ENCODE measurements around the gene SH3RF2.
"Not testable (repeated sequence)": the region's sequence is repeated elsewhere in the genome, so short reads cannot be mapped to it uniquely, and the experiment has no call there.

Gene SH3RF2

DNA sequence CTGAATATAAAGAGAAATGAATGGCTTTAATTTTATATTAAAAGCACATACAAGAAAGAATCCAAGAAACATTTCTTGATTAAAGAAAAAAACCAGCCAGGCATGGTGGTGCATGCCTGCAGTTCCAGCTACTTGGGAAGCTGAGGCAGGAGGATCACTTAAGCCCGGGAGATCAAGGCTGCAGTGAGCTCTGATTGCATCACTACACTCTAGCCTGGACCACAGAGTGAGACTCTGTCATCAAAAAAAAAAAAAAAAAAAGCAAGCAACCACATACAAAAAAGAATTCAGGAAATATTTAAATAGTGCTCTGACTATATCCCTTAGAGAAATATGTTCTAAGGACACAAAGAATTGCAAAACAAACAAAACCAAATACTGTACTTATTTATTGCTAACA, 171.5 kb downstream of the SH3RF2 start:
- H3K4me2 ChIP-seq (ENCODE audit: low read depth, low read length), result no peak overlapping the region
- DNase-seq, result no peak
- no peak overlapping the region for H2AFZ ChIP-seq (ENCODE audit: low read length)
- H3K4me3 ChIP-seq (ENCODE audit: low read length), result no peak overlapping the region
- H3K36me3 ChIP-seq (replicated peaks; ENCODE audit: insufficient read depth, low read length), result no peaks in the 10 kb centered on the region
- H3K9me2 ChIP-seq (replicated peaks; ENCODE audit: insufficient read depth, low read length), result no peaks in the 10 kb centered on the region
- peaks cover 5% of the 10 kb centered on the region; the same call in 1 of the 2 replicates for H3F3A ChIP-seq (ENCODE audit: insufficient read depth, low read length)
- no peaks in the 10 kb centered on the region for H3K27me3 ChIP-seq (replicated peaks; ENCODE audit: insufficient read depth, low read length)
- no peaks in the 10 kb centered on the region for H3K9me3 ChIP-seq (replicated peaks; ENCODE audit: insufficient read depth, low read length)
- no peak overlapping the region for H3K9ac ChIP-seq (ENCODE audit: low read length)
- TF ChIP-seq EZH2 (optimal IDR thresholded peaks at IDR 0.05; ENCODE audit: low read depth, low read length) (no peak), EZH2phosphoT487 (IDR thresholded peaks at IDR 0.05; ENCODE audit: low read length) (no peak)
- TF ChIP-seq, protein P1, sequence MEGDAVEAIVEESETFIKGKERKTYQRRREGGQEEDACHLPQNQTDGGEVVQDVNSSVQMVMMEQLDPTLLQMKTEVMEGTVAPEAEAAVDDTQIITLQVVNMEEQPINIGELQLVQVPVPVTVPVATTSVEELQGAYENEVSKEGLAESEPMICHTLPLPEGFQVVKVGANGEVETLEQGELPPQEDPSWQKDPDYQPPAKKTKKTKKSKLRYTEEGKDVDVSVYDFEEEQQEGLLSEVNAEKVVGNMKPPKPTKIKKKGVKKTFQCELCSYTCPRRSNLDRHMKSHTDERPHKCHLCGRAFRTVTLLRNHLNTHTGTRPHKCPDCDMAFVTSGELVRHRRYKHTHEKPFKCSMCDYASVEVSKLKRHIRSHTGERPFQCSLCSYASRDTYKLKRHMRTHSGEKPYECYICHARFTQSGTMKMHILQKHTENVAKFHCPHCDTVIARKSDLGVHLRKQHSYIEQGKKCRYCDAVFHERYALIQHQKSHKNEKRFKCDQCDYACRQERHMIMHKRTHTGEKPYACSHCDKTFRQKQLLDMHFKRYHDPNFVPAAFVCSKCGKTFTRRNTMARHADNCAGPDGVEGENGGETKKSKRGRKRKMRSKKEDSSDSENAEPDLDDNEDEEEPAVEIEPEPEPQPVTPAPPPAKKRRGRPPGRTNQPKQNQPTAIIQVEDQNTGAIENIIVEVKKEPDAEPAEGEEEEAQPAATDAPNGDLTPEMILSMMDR (IDR thresholded peaks at IDR 0.05; ENCODE audit: low read length), result no peak
- no peaks in the 10 kb centered on the region for H4K20me1 ChIP-seq (ENCODE audit: insufficient read depth, low read length)
- no peak overlapping the region for H3K27ac ChIP-seq (ENCODE audit: low read length)
- no peaks in the 10 kb centered on the region for H3K79me2 ChIP-seq (ENCODE audit: low read length)
- peaks cover 19% of the 10 kb centered on the region for H3K4me1 ChIP-seq (ENCODE audit: low read length)

DNA sequence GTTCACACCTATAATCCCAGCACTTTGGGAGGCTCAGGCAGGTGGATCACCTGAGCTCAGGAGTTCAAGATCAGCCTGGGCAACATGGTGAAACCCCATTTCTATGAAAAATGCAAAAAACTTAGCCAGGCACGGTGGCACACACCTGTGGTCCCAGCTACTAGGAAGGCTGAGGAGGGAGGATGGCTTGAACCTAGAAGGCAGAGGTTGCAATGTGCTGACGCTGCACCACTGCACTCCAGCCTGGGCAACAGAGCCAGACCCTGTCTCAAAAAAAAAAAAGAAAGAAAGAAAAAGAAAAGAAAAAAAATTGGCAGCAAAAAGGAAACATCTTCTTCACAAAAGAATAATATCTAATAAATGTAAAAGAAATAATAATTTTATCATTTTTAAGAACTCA, 172.5 kb downstream of the SH3RF2 start:
- not testable (repeated sequence) for H3K79me2 ChIP-seq (ENCODE audit: low read length); H2AFZ ChIP-seq (ENCODE audit: low read length); H4K20me1 ChIP-seq (ENCODE audit: insufficient read depth, low read length); H3K36me3 ChIP-seq (replicated peaks; ENCODE audit: insufficient read depth, low read length); DNase-seq; H3K9ac ChIP-seq (ENCODE audit: low read length); H3K4me2 ChIP-seq (ENCODE audit: low read depth, low read length); H3F3A ChIP-seq (ENCODE audit: insufficient read depth, low read length); H3K27me3 ChIP-seq (replicated peaks; ENCODE audit: insufficient read depth, low read length); H3K27ac ChIP-seq (ENCODE audit: low read length); H3K4me3 ChIP-seq (ENCODE audit: low read length); H3K9me2 ChIP-seq (replicated peaks; ENCODE audit: insufficient read depth, low read length); H3K9me3 ChIP-seq (replicated peaks; ENCODE audit: insufficient read depth, low read length)
- H3K4me1 ChIP-seq (ENCODE audit: low read length), result peaks cover 19% of the 10 kb centered on the region

DNA sequence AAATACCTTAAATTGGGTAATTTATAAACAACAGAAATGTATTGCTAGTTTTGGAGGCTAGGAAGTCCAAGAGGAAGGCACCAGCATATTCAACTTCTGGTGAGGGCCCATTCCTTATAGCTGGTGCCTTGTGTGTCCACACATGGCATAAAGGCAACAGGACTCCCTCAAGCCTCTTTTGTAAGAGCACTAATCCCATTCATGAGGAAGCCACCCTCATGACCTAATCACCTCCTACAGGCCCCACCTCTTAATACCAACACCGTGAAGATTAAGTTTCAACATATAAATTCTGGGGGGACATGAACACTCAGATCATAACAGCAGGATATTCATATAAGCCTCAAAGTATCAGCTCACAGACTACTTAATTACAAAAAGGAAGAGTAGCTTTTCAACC, 173.0 kb downstream of the SH3RF2 start:
- DNase-seq, result no peak
- no peaks in the 10 kb centered on the region for H3K9me2 ChIP-seq (replicated peaks; ENCODE audit: insufficient read depth, low read length)
- peaks cover 19% of the 10 kb centered on the region for H3K4me1 ChIP-seq (ENCODE audit: low read length)
- peaks cover 5% of the 10 kb centered on the region; the same call in 1 of the 2 replicates for H3F3A ChIP-seq (ENCODE audit: insufficient read depth, low read length)
- no peak overlapping the region for H3K4me3 ChIP-seq (ENCODE audit: low read length)
- H3K9ac ChIP-seq (ENCODE audit: low read length), result no peak overlapping the region
- TF ChIP-seq EZH2 (optimal IDR thresholded peaks at IDR 0.05; ENCODE audit: low read depth, low read length) (no peak), EZH2phosphoT487 (IDR thresholded peaks at IDR 0.05; ENCODE audit: low read length) (no peak)
- TF ChIP-seq, protein P1 (IDR thresholded peaks at IDR 0.05; ENCODE audit: low read length), result no peak
- H2AFZ ChIP-seq (ENCODE audit: low read length), result no peak overlapping the region
- no peak overlapping the region for H3K4me2 ChIP-seq (ENCODE audit: low read depth, low read length)
- no peak overlapping the region for H3K27ac ChIP-seq (ENCODE audit: low read length)
- no peaks in the 10 kb centered on the region for H3K27me3 ChIP-seq (replicated peaks; ENCODE audit: insufficient read depth, low read length)
- no peaks in the 10 kb centered on the region; the same call in 1 of the 2 replicates for H3K36me3 ChIP-seq (replicated peaks; ENCODE audit: insufficient read depth, low read length)
- H4K20me1 ChIP-seq (ENCODE audit: insufficient read depth, low read length), result no peaks in the 10 kb centered on the region
- no peaks in the 10 kb centered on the region for H3K9me3 ChIP-seq (replicated peaks; ENCODE audit: insufficient read depth, low read length)
- H3K79me2 ChIP-seq (ENCODE audit: low read length), result no peaks in the 10 kb centered on the region

DNA sequence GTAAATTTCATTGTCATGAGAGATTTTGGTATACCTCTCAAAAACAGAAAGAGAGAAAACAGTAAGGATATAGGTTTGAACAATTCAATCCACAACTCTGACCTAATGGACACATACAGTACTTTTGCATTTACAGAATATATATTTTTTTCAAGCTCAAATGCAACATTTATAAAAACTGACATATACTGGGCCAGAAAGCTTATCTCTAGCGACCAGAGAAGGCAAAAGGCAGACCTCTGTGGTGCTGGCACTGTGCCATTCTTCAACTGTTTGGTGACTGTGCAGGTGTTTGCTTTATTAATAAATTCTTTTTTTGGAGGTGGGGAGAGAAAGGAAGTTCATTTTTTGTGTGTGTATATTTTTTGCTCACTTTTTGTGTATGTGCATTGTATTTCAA, 175.0 kb downstream of the SH3RF2 start:
- Histone ChIP-seq H3K9me2 (replicated peaks; ENCODE audit: insufficient read depth, low read length) (no peaks in the 10 kb centered on the region), H3K9ac (ENCODE audit: low read length) (no peak overlapping the region), H3K4me3 (ENCODE audit: low read length) (no peak overlapping the region), H3K27ac (ENCODE audit: low read length) (peak overlapping the region; percentile 18; the same call in 1 of the 2 replicates), H3K4me1 (ENCODE audit: low read length) (peaks cover 19% of the 10 kb centered on the region), H3K27me3 (replicated peaks; ENCODE audit: insufficient read depth, low read length) (no peaks in the 10 kb centered on the region), H2AFZ (ENCODE audit: low read length) (no peak overlapping the region), H3K4me2 (ENCODE audit: low read depth, low read length) (peak overlapping the region; percentile 31; the same call in 1 of the 2 replicates), H3F3A (ENCODE audit: insufficient read depth, low read length) (peaks cover 5% of the 10 kb centered on the region; the same call in 1 of the 2 replicates), H3K36me3 (replicated peaks; ENCODE audit: insufficient read depth, low read length) (peaks cover 4% of the 10 kb centered on the region; the same call in 1 of the 2 replicates), H4K20me1 (ENCODE audit: insufficient read depth, low read length) (no peaks in the 10 kb centered on the region), H3K79me2 (ENCODE audit: low read length) (no peaks in the 10 kb centered on the region), H3K9me3 (replicated peaks; ENCODE audit: insufficient read depth, low read length) (no peaks in the 10 kb centered on the region)
- peak; percentile 71 for DNase-seq
- no peak for TF ChIP-seq EZH2phosphoT487 (IDR thresholded peaks at IDR 0.05; ENCODE audit: low read length)
- TF ChIP-seq EZH2 (optimal IDR thresholded peaks at IDR 0.05; ENCODE audit: low read depth, low read length), result no peak
- TF ChIP-seq, protein P1 (IDR thresholded peaks at IDR 0.05; ENCODE audit: low read length), result no peak
